Right atrium auricular region (tissue), 2 donors: Measurements from ENCODE around the gene LRRC28. TPM values are rescaled to one million over a fixed set of nuclear protein-coding genes. Genes with fewer than 3 reads are reported as not detected.

Experiments used
- DNase-seq: peaks from one replicate; pipeline ENCODE4 v3.0.0-alpha.2; 2019; ENCODE audit warnings: low spot score
- H3K27ac ChIP-seq, 2 donors: fragments of 200-600 bp; sonication (generic); 1 replicate in 1 of 2; 2 replicates in 1 of 2; pipeline ENCODE4 v1.5.1; 2016 to 2019
- H3K27me3 ChIP-seq, 2 donors: fragments of 200-600 bp; sonication (generic); one replicate each; pipeline versions ENCODE4 v1.5.1 to v1.6.0; 2017 to 2019
- H3K36me3 ChIP-seq: fragments of 200-600 bp; sonication (generic); one replicate; pipeline ENCODE4 v1.5.1; 2016
- H3K4me1 ChIP-seq, 2 donors: fragments of 200-600 bp; sonication (generic); one replicate each; pipeline versions ENCODE4 v1.5.1 to v1.6.0; 2017 to 2019
- H3K4me3 ChIP-seq, 2 donors: fragments of 200-600 bp; sonication (generic); 1 replicate in 1 of 2; 2 replicates in 1 of 2; pipeline ENCODE4 v1.5.1; 2017 to 2019; ENCODE audit warnings: mild to moderate bottlenecking in 1 of 2, moderate library complexity in 1 of 2
- H3K9me3 ChIP-seq, 2 donors: fragments of 200-600 bp; sonication (generic); one replicate each; pipeline ENCODE4 v1.5.1; 2019
- CTCF ChIP-seq, 2 donors: fragments of 200-600 bp; sonication (generic); IDR thresholded peaks; one replicate each; pipeline ENCODE4 v1.5.1; 2019; ENCODE audit warnings: antibody characterized with exemption in 2 of 2
- total RNA-seq, 2 donors: library from RNA; depleted of rRNA; stranded (reverse); fragments of >200 nt; gene quantifications; one replicate each; pipeline ENCODE4 v1.1.0, GENCODE V29; 2016

Gene LRRC28
- total RNA-seq, 2 donors from 2014 or later = 29.8 to 34.5 TPM

DNA sequence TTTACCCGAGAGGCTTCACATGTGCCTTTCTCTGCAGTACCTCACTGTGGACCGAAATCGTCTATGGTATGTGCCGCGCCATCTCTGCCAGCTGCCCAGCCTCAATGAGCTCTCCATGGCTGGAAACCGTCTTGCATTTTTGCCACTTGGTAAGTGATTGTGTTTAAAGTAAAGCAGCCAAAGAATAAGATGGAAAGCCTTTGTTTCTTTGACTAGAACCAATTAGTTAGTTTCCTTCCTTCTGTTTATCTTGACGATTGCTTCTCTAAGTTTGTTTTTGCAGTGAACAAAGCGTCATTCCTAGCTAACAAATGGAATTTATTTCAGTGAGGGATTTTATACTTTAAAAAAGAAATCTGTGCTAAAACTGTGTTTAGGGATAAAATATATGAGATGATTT, 82.7 kb downstream of the LRRC28 start:
- no peaks in the 10 kb centered on the region for H3K36me3 ChIP-seq
- no peak overlapping the region for H3K4me3 ChIP-seq
- H3K27me3 ChIP-seq = no peaks in the 10 kb centered on the region
- TF ChIP-seq CTCF (IDR thresholded peaks at IDR 0.05) = no peak
- H3K4me1 ChIP-seq = no peaks in the 10 kb centered on the region
- DNase-seq = no peak
- H3K9me3 ChIP-seq = no peaks in the 10 kb centered on the region
- H3K27ac ChIP-seq = no peak overlapping the region

- Histone ChIP-seq H3K4me1 (no peaks in the 10 kb centered on the region), H3K27ac (peak overlapping the region in 1 of 2 donors; percentile 35), H3K4me3 (no peak overlapping the region), H3K27me3 (no peaks in the 10 kb centered on the region), H3K36me3 (no peaks in the 10 kb centered on the region), H3K9me3 (no peaks in the 10 kb centered on the region)
- TF ChIP-seq CTCF (IDR thresholded peaks at IDR 0.05) = no peak
- DNase-seq = no peak
Measured at GRCh38 chr15:99335508-99335907, 84.2 kb downstream of the LRRC28 start.

GRCh38 chr15:99336794-99337193, 85.5 kb downstream of the LRRC28 start:
- H3K36me3 ChIP-seq = no peaks in the 10 kb centered on the region
- H3K27ac ChIP-seq = no peak overlapping the region
- no peaks in the 10 kb centered on the region for H3K4me1 ChIP-seq
- no peak for TF ChIP-seq CTCF (IDR thresholded peaks at IDR 0.05)
- DNase-seq = no peak
- no peak overlapping the region for H3K4me3 ChIP-seq
- H3K27me3 ChIP-seq = no peaks in the 10 kb centered on the region
- H3K9me3 ChIP-seq = no peaks in the 10 kb centered on the region

- Histone ChIP-seq H3K36me3 (no peaks in the 10 kb centered on the region), H3K27me3 (no peaks in the 10 kb centered on the region), H3K27ac (peak overlapping the region in 1 of 2 donors; percentile 54), H3K9me3 (no peaks in the 10 kb centered on the region), H3K4me3 (no peak overlapping the region), H3K4me1 (peaks cover 0 to 7% of the 10 kb centered on the region in 2 donors)
- DNase-seq = no peak
- TF ChIP-seq CTCF (IDR thresholded peaks at IDR 0.05) = no peak
Measured at GRCh38 chr15:99340347-99340746, 89.1 kb downstream of the LRRC28 start.

- Histone ChIP-seq H3K4me1 (peaks cover 0 to 7% of the 10 kb centered on the region in 2 donors), H3K4me3 (no peak overlapping the region), H3K27me3 (no peaks in the 10 kb centered on the region), H3K27ac (no peak overlapping the region), H3K9me3 (no peaks in the 10 kb centered on the region), H3K36me3 (no peaks in the 10 kb centered on the region)
- no peak for DNase-seq
- TF ChIP-seq CTCF (IDR thresholded peaks at IDR 0.05) = no peak
Measured at GRCh38 chr15:99341786-99342185, 90.5 kb downstream of the LRRC28 start.

DNA sequence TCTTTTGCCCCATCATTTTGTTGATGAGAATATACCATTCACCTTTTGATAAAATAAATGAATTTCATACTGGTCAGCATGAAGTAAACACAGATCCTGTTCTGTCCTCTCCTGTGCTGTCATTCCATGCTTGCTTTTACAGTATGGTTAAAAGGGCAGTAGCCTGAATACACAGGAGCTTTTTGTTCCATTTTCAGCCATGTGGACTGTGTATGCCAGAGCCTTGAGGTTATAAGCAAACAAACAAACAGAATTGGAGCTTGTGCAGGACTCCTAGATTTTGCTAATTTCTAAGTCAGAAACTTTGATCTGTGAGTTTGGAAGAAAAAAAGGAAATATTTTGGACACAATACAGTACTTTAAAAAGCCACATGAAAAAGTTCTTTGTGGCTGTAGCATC, 91.9 kb downstream of the LRRC28 start:
- Histone ChIP-seq H3K36me3 (no peaks in the 10 kb centered on the region), H3K9me3 (no peaks in the 10 kb centered on the region), H3K27ac (no peak overlapping the region), H3K4me3 (no peak overlapping the region), H3K4me1 (peaks cover 0 to 7% of the 10 kb centered on the region in 2 donors), H3K27me3 (no peaks in the 10 kb centered on the region)
- no peak for DNase-seq
- TF ChIP-seq CTCF (IDR thresholded peaks at IDR 0.05) = no peak
